Measurements from ENCODE around the gene NUP93.
A peak's percentile ranks its signal among the peaks of the same experiment; 100 is the strongest.
"Not testable (repeated sequence)": the region's sequence is repeated elsewhere in the genome, so short reads cannot be mapped to it uniquely, and the experiment has no call there.

NUP93 gene

GRCh38 chr16:56849690-56850680 is 120.1 kb downstream of the NUP93 start:
- DNase-seq (ENCODE audit: low read depth in 3 of 3): no peak

- no peak for DNase-seq (ENCODE audit: low read depth in 3 of 3)
Measured at GRCh38 chr16:56851671-56852400, 121.9 kb downstream of the NUP93 start.

GRCh38 chr16:56852401-56852730 is 122.4 kb downstream of the NUP93 start:
- no peak for DNase-seq (ENCODE audit: low read depth in 3 of 3)

GRCh38 chr16:56852968-56853367 is 123.0 kb downstream of the NUP93 start:
- DNase-seq (ENCODE audit: low read depth in 3 of 3): no peak

GRCh38 chr16:56855201-56855600 is 125.3 kb downstream of the NUP93 start:
- no peak for DNase-seq (ENCODE audit: low read depth in 3 of 3)

GRCh38 chr16:56855946-56856345 is 126.0 kb downstream of the NUP93 start:
- no peak for DNase-seq (ENCODE audit: low read depth in 3 of 3)

- no peak for DNase-seq (ENCODE audit: low read depth in 3 of 3)
Measured at GRCh38 chr16:56856876-56857447, 127.0 kb downstream of the NUP93 start.

- no peak for DNase-seq (ENCODE audit: low read depth in 3 of 3)
Measured at GRCh38 chr16:56858374-56858773, 128.4 kb downstream of the NUP93 start.

DNA sequence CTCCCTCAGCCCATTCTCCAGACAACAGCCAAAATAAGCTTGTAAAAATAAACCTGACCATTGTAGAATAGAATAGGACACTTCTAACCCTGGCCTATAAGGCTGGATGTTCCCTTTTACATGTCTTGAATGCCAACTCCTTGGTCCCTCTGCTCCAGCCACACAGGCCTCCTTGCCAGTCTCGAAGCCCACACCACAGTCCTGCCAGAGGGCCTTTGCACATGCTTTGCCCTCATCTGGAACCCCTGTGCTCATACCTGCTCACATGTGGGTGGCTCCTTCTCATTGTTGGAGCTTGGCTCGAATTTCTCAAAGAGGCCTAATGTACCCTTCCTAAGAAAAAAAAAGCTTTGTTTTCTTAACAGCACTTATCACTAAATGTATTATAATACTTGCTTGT is 129.7 kb downstream of the NUP93 start:
- no peak for DNase-seq (ENCODE audit: low read depth in 3 of 3)

DNA sequence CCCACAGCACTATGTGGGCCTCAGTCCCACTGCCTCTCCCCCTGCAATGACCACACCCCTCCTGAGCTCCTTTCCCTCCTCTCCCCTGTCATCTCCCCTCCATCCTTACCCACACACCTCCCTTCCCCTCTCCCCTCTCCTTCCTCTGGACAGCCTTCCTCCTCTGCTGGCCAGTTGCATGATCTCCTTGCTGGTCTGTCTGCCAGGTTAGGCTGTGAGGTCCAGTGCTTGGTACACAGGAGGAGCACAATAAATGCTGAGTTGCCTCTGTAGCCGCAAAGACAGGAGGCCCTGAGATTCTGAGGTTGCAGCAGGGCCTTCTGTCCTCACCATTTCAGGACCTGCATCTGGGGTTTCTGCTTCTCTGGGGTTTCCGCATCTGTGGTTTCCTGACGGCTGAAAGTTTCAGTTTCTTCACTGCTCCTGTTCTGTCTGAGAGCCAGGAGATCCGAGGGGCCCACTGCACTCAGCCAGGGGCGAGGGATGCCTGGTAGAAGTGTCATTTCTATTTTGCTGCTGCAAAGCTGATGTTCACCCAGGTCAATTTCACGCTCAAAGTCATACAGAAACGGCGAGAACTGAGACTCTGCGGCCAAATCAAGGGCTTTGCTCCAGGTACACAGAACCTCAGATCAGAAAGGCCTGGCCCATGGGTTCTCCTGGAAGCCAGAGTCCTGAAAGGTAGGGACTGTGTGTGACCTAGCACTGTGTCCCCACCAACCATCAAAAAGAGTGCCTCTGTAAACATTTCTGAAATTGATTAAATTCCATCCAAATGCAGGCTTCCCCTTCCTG is 130.5 kb downstream of the NUP93 start:
- DNase-seq (ENCODE audit: low read depth in 3 of 3): peak in 2 of 3 donors; percentile 18 to 26

DNA sequence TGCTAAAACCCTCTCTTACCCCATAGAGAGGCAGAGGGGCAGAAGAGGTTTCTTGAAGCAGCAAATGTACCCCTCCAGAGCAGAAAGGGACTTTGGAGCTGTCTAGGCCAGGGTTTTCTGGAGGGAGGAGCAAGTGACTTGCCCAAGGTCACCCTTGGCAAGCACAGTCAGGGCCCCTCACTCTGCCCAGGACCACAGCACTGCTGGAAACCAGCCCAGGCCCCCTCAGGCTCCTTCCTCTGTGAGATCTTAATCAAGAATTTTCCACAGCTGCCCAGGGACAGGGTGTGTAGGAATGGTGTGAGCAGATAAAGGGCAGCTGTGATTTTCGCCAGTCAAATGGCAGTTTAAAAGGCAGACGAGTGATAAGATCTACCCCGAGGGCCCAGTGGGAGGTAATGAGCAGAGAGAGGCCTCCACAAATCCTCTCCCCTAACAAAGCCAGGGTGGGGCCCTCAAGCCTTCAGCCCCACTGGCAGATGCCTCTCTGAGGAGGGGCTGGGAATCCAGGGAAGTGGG is 131.2 kb downstream of the NUP93 start:
- no peak for DNase-seq (ENCODE audit: low read depth in 3 of 3)

GRCh38 chr16:56861756-56862155 is 131.8 kb downstream of the NUP93 start:
- no peak for DNase-seq (ENCODE audit: low read depth in 3 of 3)

DNA sequence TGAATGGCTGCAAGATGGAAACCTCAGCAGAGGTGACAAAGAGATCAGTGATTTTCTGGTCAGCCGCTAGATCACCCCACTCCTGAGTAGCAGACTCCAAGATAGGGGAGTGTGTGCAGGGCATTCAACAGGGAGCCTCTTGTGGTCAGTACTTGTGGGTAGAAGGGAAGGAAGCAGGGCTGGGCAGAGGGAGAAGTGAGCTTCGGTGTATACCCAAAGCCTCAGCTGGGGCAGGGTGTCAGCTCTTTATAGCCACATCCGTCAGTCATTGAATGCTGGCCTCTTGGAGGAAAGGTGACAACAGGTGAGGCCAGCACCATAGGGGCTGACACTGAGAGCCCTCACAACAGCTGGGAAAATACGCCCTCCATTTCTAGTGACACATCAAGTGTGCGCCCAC is 132.8 kb downstream of the NUP93 start:
- no peak for DNase-seq (ENCODE audit: low read depth in 3 of 3)

GRCh38 chr16:56864960-56865359 is 135.0 kb downstream of the NUP93 start, which contains the start of gene SLC12A3:
SLC12A3 (plus strand) TSS chr16:56865207; CDS start chr16:56865236, 29 bp downstream.
- DNase-seq (ENCODE audit: low read depth in 3 of 3): no peak

- no peak for DNase-seq (ENCODE audit: low read depth in 3 of 3)
Measured at GRCh38 chr16:56865394-56866062, 135.6 kb downstream of the NUP93 start.

GRCh38 chr16:56866955-56867830 is 137.3 kb downstream of the NUP93 start:
- peak in 1 of 3 donors; percentile 45 for DNase-seq (ENCODE audit: low read depth in 3 of 3)

DNA sequence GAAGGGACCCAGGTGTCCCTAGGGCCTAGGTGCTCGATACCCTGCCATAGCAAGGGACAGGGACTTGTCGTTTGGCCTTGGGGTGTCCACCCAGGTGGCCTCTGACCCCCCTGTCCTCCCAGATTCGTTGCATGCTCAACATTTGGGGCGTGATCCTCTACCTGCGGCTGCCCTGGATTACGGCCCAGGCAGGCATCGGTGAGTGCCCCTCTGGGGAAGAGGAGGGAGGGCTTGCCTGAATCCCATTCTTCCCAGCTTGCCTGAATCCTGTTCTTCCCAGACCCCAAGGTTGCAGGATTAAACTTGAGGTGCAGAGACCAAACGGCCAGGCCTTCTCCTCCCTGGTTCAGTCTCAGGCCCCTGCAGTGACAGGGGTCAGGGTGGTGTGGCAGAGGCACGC is 138.2 kb downstream of the NUP93 start:
- DNase-seq (ENCODE audit: low read depth in 3 of 3): no peak

GRCh38 chr16:56868766-56869165 is 138.8 kb downstream of the NUP93 start:
- not testable (repeated sequence) for DNase-seq (ENCODE audit: low read depth in 3 of 3)

- peak; percentile 16 to 37 (median 16) for DNase-seq (ENCODE audit: low read depth in 3 of 3)
Measured at GRCh38 chr16:56869513-56870275, 139.8 kb downstream of the NUP93 start.
